Mesodermal cell (in vitro differentiated cells): Measurements from ENCODE around the gene GIMAP4.
"Not testable (repeated sequence)": the region's sequence is repeated elsewhere in the genome, so short reads cannot be mapped to it uniquely, and the experiment has no call there.

Source experiments
- H3K27ac ChIP-seq: 2 replicates; pipeline ENCODE4 v1.7.0; 2013; ENCODE audit warnings: mild to moderate bottlenecking, low read depth, low read length, moderate library complexity; ENCODE audit not compliant: severe bottlenecking
- H3K36me3 ChIP-seq: 2 replicates; pipeline ENCODE4 v1.7.1; 2013; ENCODE audit warnings: mild to moderate bottlenecking, low read length, moderate library complexity; ENCODE audit not compliant: control insufficient read depth, insufficient read depth
- H3K4me1 ChIP-seq: one replicate; pipeline ENCODE4 v1.7.1; 2013; ENCODE audit warnings: mild to moderate bottlenecking, low read length; ENCODE audit not compliant: insufficient read depth, control insufficient read depth, poor library complexity, severe bottlenecking
- H3K4me3 ChIP-seq: 2 replicates; pipeline ENCODE4 v1.7.0; 2013; ENCODE audit warnings: low read length, control low read depth, mild to moderate bottlenecking; ENCODE audit not compliant: insufficient read depth, poor library complexity, severe bottlenecking; ENCODE audit errors: extremely low read depth
- H3K9me3 ChIP-seq: 2 replicates; pipeline ENCODE4 v1.7.1; 2013; ENCODE audit warnings: mild to moderate bottlenecking, low read length, moderate library complexity; ENCODE audit not compliant: control insufficient read depth
- WGBS, 2 experiments: methylation state at CpG; one replicate each; pipeline ENCODE4 v1.1.5; 2013; ENCODE audit warnings: missing lambda C conversion rate in 2 of 2; ENCODE audit not compliant: insufficient coverage in 2 of 2; 5-methylcytosine and 5-hydroxymethylcytosine counted together

GIMAP4 gene

GRCh38 chr7:150579979-150580637 is 12.9 kb downstream of the GIMAP4 start:
- not testable (repeated sequence) for H3K36me3 ChIP-seq, H3K27ac ChIP-seq, H3K4me3 ChIP-seq, H3K4me1 ChIP-seq, H3K9me3 ChIP-seq
- 87 to 89% methylated on average over 5 to 7 of the region's 7 CpGs for WGBS, 2 experiments

GRCh38 chr7:150580638-150581394 is 13.6 kb downstream of the GIMAP4 start:
- Histone ChIP-seq H3K9me3 (no peaks in the 10 kb centered on the region), H3K27ac (no peak overlapping the region), H3K4me3 (no peak overlapping the region), H3K36me3 (no peaks in the 10 kb centered on the region), H3K4me1 (no peaks in the 10 kb centered on the region)
- WGBS, 2 experiments = 100% methylated on average over 1 of the region's 3 CpGs; no CpG with 5 or more reads in 1 of the 2 experiments

- Histone ChIP-seq H3K36me3 (no peaks in the 10 kb centered on the region), H3K4me3 (no peak overlapping the region), H3K4me1 (no peaks in the 10 kb centered on the region), H3K27ac (no peak overlapping the region), H3K9me3 (no peaks in the 10 kb centered on the region)
- WGBS, 2 experiments = 96 to 100% methylated on average over 1 to 6 of the region's 7 CpGs
Measured at GRCh38 chr7:150585199-150585598, 18.0 kb downstream of the GIMAP4 start.

GRCh38 chr7:150586068-150586784 is 19.0 kb downstream of the GIMAP4 start:
- Histone ChIP-seq H3K4me3 (no peak overlapping the region), H3K4me1 (no peaks in the 10 kb centered on the region), H3K9me3 (no peaks in the 10 kb centered on the region), H3K27ac (peak overlapping the region; percentile 57), H3K36me3 (no peaks in the 10 kb centered on the region)
- 65 to 86% methylated on average over 2 to 4 of the region's 4 CpGs for WGBS, 2 experiments

- H3K9me3 ChIP-seq = no peaks in the 10 kb centered on the region
- no peak overlapping the region for H3K4me3 ChIP-seq
- peak overlapping the region; percentile 57 for H3K27ac ChIP-seq
- H3K4me1 ChIP-seq = no peaks in the 10 kb centered on the region
- H3K36me3 ChIP-seq = no peaks in the 10 kb centered on the region
Measured at GRCh38 chr7:150586785-150587152, 19.6 kb downstream of the GIMAP4 start.

- no peaks in the 10 kb centered on the region for H3K9me3 ChIP-seq
- no peak overlapping the region for H3K27ac ChIP-seq
- H3K4me3 ChIP-seq = no peak overlapping the region
- no CpG with 5 or more reads among the region's 1 CpG for WGBS, 2 experiments
- no peaks in the 10 kb centered on the region for H3K4me1 ChIP-seq
- no peaks in the 10 kb centered on the region for H3K36me3 ChIP-seq
Measured at GRCh38 chr7:150587551-150587950, 20.4 kb downstream of the GIMAP4 start.

GRCh38 chr7:150594805-150595204 is 27.6 kb downstream of the GIMAP4 start:
- Histone ChIP-seq H3K9me3 (no peaks in the 10 kb centered on the region), H3K36me3 (no peaks in the 10 kb centered on the region), H3K4me3 (no peak overlapping the region), H3K4me1 (no peaks in the 10 kb centered on the region), H3K27ac (no peak overlapping the region)
- 86 to 94% methylated on average over 1 to 2 of the region's 2 CpGs for WGBS, 2 experiments

- Histone ChIP-seq H3K4me1 (no peaks in the 10 kb centered on the region), H3K9me3 (no peaks in the 10 kb centered on the region), H3K27ac (no peak overlapping the region), H3K4me3 (no peak overlapping the region), H3K36me3 (no peaks in the 10 kb centered on the region)
- 40% methylated on average over 1 of the region's 2 CpGs for WGBS, 2 experiments
Measured at GRCh38 chr7:150595361-150595760, 28.2 kb downstream of the GIMAP4 start.

GRCh38 chr7:150603600-150603999 is 36.4 kb downstream of the GIMAP4 start:
- not testable (repeated sequence) for H3K36me3 ChIP-seq, H3K4me1 ChIP-seq, H3K9me3 ChIP-seq, H3K27ac ChIP-seq, H3K4me3 ChIP-seq
- whole genome bisulfite sequencing, 2 experiments = no CpG with 5 or more reads among the region's 2 CpGs

- Histone ChIP-seq H3K4me3 (no peak overlapping the region), H3K36me3 (no peaks in the 10 kb centered on the region), H3K4me1 (no peaks in the 10 kb centered on the region), H3K9me3 (no peaks in the 10 kb centered on the region), H3K27ac (no peak overlapping the region)
- 100% methylated on average over 1 of the region's 1 CpG; no CpG with 5 or more reads in 1 of the 2 experiments for WGBS, 2 experiments
Measured at GRCh38 chr7:150610233-150610632, 43.0 kb downstream of the GIMAP4 start.

- Histone ChIP-seq H3K27ac (no peak overlapping the region), H3K9me3 (no peaks in the 10 kb centered on the region), H3K36me3 (no peaks in the 10 kb centered on the region), H3K4me3 (no peak overlapping the region), H3K4me1 (no peaks in the 10 kb centered on the region)
- 85 to 89% methylated on average over 1 of the region's 3 CpGs for WGBS, 2 experiments
Measured at GRCh38 chr7:150612925-150613324, 45.7 kb downstream of the GIMAP4 start.
